Epithelial cell of alveolus of lung (primary cell): ENCODE results near the gene MBD3L3. TPM values are rescaled to one million over a fixed set of nuclear protein-coding genes. Genes with fewer than 3 reads are reported as not detected.

Experiments
- total RNA-seq: library from RNA; depleted of rRNA; stranded (reverse); fragments of >200 nt; gene quantifications from 2 replicates; pipeline ENCODE4 v1.2.1, GENCODE V29; 2015

MBD3L3 gene
- not detected in 2 replicates for total RNA-seq

DNA sequence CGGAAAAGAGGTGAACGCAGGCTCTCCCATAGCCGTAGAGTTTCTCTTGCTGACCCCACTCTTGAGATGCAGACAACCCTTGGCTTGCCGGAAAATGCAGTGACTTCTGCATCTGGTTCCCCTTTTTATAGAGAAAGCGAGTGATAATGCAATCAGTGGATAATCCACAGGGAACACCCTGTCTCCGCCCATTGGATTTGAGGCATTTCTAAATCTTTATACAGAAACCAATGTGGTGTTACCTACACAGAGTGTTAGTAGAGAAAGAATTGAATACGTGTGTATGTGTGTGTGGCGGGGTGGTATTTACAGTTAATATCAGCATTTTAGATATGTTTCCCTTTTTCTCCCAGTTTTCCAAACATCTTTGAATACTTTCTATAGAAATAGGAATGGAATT, at the start of gene MBD3L3:
MBD3L3 (minus strand) TSS at position 101 of the 400 bp plus-strand sequence; CDS start at position 30, 71 bp downstream.

DNA sequence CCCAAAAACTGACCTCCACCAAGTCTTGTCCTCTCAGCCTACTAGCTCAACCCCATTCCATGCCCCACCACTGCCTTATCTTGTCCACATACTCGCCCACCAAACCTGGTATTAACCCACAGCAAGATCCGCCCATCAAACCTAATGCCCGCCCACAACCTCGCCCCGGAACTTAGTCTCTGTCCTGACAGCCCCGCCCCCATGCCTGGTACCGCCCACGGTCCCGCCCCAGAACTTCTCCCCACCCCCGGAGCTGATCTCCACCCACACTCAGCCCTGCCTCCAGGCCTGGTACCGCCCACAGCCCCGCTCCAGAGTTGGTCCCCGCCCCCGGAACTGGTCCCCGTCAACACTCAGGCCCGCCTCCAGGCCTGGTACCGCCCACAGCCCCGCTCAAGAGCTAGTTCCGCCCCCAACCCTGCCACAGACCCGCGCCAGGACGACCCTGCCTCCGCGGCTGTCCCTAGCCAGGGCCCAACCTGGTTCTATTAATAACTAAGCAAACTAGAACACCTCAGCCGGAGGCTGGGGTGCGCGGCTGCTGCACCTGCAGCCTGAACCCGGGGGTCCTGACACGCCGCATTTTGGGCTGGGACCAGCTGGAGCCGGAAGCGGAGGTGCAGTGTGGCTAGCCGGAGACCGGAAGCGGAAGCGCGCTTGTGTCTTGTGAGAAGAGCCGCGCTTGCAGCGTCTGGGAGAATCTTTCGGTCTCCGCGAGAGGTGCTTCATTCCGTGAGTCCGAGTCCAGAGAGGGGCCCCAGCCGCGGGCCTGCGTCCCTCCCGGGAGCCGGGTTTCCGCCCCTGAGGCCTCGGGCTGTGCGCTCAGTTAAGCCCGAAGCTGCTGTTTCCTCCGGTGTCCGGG, 10.8 kb upstream of the MBD3L3 start, which contains the start of gene ZNF557:
ZNF557 (plus strand) TSS at position 662 of the 862 bp plus-strand sequence. CDS start 5,372 bp downstream, outside the sequence.

DNA sequence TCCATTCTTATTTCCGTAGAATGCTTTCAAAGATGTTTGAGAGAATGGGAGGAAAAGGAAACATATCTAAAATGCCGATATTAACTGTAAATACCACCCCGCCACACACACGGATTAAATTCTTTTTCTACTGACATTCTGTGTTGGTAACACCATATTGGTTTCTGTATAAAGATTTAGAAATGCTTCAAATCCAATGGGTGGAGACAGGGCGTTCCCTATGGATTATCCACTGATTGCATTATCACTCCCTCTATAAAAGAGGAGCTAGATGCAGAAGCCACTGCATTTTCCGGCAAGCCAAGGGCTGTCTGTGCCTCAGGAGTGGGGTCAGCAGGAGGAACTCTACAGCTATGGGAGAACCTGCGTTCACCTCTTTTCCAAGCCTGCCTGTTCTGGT, 9.5 kb downstream of the MBD3L3 start, which contains the start of gene MBD3L2:
MBD3L2 (plus strand) TSS at position 301 of the 400 bp plus-strand sequence; CDS start at position 354, 53 bp downstream.

DNA sequence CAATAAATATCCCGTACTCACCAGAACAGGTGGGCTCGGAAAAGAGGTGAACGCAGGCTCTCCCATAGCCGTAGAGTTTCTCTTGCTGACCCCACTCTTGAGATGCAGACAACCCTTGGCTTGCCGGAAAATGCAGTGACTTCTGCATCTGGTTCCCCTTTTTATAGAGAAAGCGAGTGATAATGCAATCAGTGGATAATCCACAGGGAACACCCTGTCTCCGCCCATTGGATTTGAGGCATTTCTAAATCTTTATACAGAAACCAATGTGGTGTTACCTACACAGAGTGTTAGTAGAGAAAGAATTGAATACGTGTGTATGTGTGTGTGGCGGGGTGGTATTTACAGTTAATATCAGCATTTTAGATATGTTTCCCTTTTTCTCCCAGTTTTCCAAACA, 18.4 kb downstream of the MBD3L3 start, which contains the start of gene MBD3L4:
MBD3L4 (minus strand) TSS at position 101 of the 400 bp plus-strand sequence; CDS start at position 66, 35 bp downstream.

DNA sequence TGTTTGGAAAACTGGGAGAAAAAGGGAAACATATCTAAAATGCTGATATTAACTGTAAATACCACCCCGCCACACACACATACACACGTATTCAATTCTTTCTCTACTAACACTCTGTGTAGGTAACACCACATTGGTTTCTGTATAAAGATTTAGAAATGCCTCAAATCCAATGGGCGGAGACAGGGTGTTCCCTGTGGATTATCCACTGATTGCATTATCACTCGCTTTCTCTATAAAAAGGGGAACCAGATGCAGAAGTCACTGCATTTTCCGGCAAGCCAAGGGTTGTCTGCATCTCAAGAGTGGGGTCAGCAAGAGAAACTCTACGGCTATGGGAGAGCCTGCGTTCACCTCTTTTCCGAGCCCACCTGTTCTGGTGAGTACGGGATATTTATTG, 28.2 kb downstream of the MBD3L3 start, which contains the start of gene MBD3L5:
MBD3L5 (plus strand) TSS at position 301 of the 400 bp plus-strand sequence; CDS start at position 335, 34 bp downstream.

DNA sequence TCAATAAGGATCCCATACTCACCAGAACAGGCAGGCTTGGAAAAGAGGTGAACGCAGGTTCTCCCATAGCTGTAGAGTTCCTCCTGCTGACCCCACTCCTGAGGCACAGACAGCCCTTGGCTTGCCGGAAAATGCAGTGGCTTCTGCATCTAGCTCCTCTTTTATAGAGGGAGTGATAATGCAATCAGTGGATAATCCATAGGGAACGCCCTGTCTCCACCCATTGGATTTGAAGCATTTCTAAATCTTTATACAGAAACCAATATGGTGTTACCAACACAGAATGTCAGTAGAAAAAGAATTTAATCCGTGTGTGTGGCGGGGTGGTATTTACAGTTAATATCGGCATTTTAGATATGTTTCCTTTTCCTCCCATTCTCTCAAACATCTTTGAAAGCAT, 37.1 kb downstream of the MBD3L3 start, which contains the start of gene MBD3L2B:
MBD3L2B (minus strand) TSS at position 101 of the 400 bp plus-strand sequence; CDS start at position 67, 34 bp downstream.

Other genes with a start within 250 kb of the MBD3L3 start
- not detected in 2 replicates for gene ADGRE1, start 171.1 kb downstream of the MBD3L3 start, total RNA-seq
- not detected in 2 replicates for gene MBD3L2B, start 37.2 kb downstream of the MBD3L3 start, total RNA-seq
- not detected in 2 replicates for gene MBD3L5, start 28.1 kb downstream of the MBD3L3 start, total RNA-seq
- gene MBD3L4, start 18.5 kb downstream of the MBD3L3 start, total RNA-seq, result not detected in 2 replicates
- not detected in 2 replicates for gene MBD3L2, start 9.4 kb downstream of the MBD3L3 start, total RNA-seq
- 6.2 and 7.2 TPM in 2 replicates for gene ZNF557, start 11.0 kb upstream of the MBD3L3 start, total RNA-seq
- 6.3 and 14.9 TPM in 2 replicates for gene INSR, start 235.7 kb upstream of the MBD3L3 start, total RNA-seq